IMR-90 (cell line): Measurements from ENCODE around the gene KLHL40.

Experiments
- BHLHE40 ChIP-seq: fragments of 150-350 bp; IDR thresholded peaks from 2 replicates; pipeline ENCODE4 v1.6.1; 2016; ENCODE audit warnings: mild to moderate bottlenecking, low read depth, low read length
- CEBPB ChIP-seq: IDR thresholded peaks from 2 replicates; pipeline ENCODE4 v1.6.1; 2012; ENCODE audit warnings: low read depth, low read length, improper control_type of control experiment
- MAFK ChIP-seq: IDR thresholded peaks from 2 replicates; pipeline ENCODE4 v1.6.1; 2012; ENCODE audit warnings: low read depth, low read length, improper control_type of control experiment
- MXI1 ChIP-seq: IDR thresholded peaks from 2 replicates; pipeline ENCODE4 v1.6.1; 2012; ENCODE audit warnings: low read depth, mild to moderate bottlenecking, low read length, moderate library complexity, borderline replicate concordance
- NFE2L2 ChIP-seq: fragments of 150-350 bp; IDR thresholded peaks from 2 replicates; pipeline ENCODE4 v1.6.1; 2016; ENCODE audit warnings: low read depth, mild to moderate bottlenecking, low read length
- POLR2A ChIP-seq: IDR thresholded peaks from 2 replicates; pipeline ENCODE4 v1.6.1; 2012; ENCODE audit warnings: mild to moderate bottlenecking, low read depth, low read length
- RAD21 ChIP-seq: IDR thresholded peaks from 2 replicates; pipeline ENCODE4 v1.6.1; 2012; ENCODE audit warnings: low read length, improper control_type of control experiment
- RCOR1 ChIP-seq: IDR thresholded peaks from 2 replicates; pipeline ENCODE4 v1.6.1; 2012; ENCODE audit warnings: mild to moderate bottlenecking, low read length, improper control_type of control experiment; ENCODE audit not compliant: insufficient replicate concordance
- RFX5 ChIP-seq: IDR thresholded peaks from 2 replicates; pipeline ENCODE4 v1.8.0; 2012; ENCODE audit warnings: low read depth, mild to moderate bottlenecking, low read length, moderate library complexity
- TF ChIP-seq, protein P1 (sequence below): conservative IDR thresholded peaks from 2 replicates; pipeline ENCODE4 v1.5.1; 2012; ENCODE audit warnings: mild to moderate bottlenecking, low read depth, low read length, improper control_type of control experiment
- TF ChIP-seq, protein P2 (sequence below): fragments of 150-350 bp; IDR thresholded peaks from 2 replicates; pipeline ENCODE4 v1.6.1; 2017; ENCODE audit warnings: mild to moderate bottlenecking, antibody characterized with exemption, low read length, low read depth

DNA sequence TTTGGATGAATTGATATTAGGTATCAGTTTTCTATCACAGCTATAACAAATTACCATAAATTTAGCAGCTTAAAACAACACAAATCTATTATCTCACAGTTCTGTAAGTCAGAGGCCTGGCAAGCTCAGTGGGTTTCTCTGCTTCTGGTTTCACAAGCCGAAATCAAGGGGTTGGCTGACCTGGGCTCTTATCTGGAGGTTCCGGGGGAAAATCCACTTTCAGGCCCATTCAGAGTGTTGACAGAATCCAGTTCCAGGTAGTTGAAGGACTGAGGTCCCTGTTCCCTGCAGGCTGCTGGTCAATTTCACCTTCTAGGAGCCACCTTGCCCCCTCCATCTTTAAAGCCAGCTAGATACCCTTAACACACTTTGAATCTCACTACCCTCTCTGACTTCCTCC, 28.4 kb downstream of the KLHL40 start:
- TF ChIP-seq RAD21 (no peak), MXI1 (no peak), POLR2A (no peak), NFE2L2 (no peak), RCOR1 (no peak), CEBPB (no peak), BHLHE40 (no peak), MAFK (no peak), RFX5 (no peak)
- TF ChIP-seq, protein P1, sequence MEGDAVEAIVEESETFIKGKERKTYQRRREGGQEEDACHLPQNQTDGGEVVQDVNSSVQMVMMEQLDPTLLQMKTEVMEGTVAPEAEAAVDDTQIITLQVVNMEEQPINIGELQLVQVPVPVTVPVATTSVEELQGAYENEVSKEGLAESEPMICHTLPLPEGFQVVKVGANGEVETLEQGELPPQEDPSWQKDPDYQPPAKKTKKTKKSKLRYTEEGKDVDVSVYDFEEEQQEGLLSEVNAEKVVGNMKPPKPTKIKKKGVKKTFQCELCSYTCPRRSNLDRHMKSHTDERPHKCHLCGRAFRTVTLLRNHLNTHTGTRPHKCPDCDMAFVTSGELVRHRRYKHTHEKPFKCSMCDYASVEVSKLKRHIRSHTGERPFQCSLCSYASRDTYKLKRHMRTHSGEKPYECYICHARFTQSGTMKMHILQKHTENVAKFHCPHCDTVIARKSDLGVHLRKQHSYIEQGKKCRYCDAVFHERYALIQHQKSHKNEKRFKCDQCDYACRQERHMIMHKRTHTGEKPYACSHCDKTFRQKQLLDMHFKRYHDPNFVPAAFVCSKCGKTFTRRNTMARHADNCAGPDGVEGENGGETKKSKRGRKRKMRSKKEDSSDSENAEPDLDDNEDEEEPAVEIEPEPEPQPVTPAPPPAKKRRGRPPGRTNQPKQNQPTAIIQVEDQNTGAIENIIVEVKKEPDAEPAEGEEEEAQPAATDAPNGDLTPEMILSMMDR: no peak
- TF ChIP-seq, protein P2, sequence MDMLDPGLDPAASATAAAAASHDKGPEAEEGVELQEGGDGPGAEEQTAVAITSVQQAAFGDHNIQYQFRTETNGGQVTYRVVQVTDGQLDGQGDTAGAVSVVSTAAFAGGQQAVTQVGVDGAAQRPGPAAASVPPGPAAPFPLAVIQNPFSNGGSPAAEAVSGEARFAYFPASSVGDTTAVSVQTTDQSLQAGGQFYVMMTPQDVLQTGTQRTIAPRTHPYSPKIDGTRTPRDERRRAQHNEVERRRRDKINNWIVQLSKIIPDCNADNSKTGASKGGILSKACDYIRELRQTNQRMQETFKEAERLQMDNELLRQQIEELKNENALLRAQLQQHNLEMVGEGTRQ: no peak
